ENCODE measurements around the gene CNOT1. TPM values are rescaled to one million over a fixed set of nuclear protein-coding genes. Genes with fewer than 3 reads are reported as not detected.

The CNOT1 gene
- total RNA-seq, 2 experiments from 2014 or later: 164 to 184 TPM

- H3K27ac Mint-ChIP-seq: no peak overlapping the region
- intact Hi-C loops (cut with DNase I, micrococcal nuclease): no loop called here
- POLR2A ChIA-PET: no interaction called here
These were observed 22.3 kb upstream of the CNOT1 start for GRCh38 chr16:58651965-58652348.

GRCh38 chr16:58649707-58650106, 20.1 kb upstream of the CNOT1 start:
- no peaks in the 10 kb centered on the region for H3K4me1 ChIP-seq (ENCODE audit: insufficient read depth, low read length)
- CTCF ChIA-PET: no interaction called here
- no peaks in the 10 kb centered on the region for H3K4me1 Mint-ChIP-seq (ENCODE audit: low read depth)
- H3K27ac Mint-ChIP-seq: no peak overlapping the region
- H3K27me3 ChIP-seq (ENCODE audit: control insufficient read depth in 1 of 2, insufficient read depth in 2 of 2, low read length in 2 of 2): no peaks in the 10 kb centered on the region
- ATAC-seq (ENCODE audit: poor library complexity) (no peak), DNase-seq (no peak)
- no peak overlapping the region for H3K27ac ChIP-seq (ENCODE audit: low read depth in 1 of 2, low read length in 2 of 2)
- no peaks in the 10 kb centered on the region for H3K9me3 Mint-ChIP-seq
- no peaks in the 10 kb centered on the region for H3K36me3 ChIP-seq (ENCODE audit: insufficient read depth, low read length)
- intact Hi-C loops (cut with DNase I, micrococcal nuclease): no loop called here
- no peak overlapping the region for H3K4me3 ChIP-seq (ENCODE audit: low read length)
- no peak overlapping the region for H3K4me3 Mint-ChIP-seq
- no peaks in the 10 kb centered on the region for H3K27me3 Mint-ChIP-seq
- POLR2A ChIA-PET: no interaction called here
- H3K36me3 Mint-ChIP-seq (ENCODE audit: low read depth): no peaks in the 10 kb centered on the region
- H3K9me3 ChIP-seq (ENCODE audit: control insufficient read depth in 1 of 2, insufficient read depth in 1 of 2, low read length in 2 of 2): no peaks in the 10 kb centered on the region
- TF ChIP-seq CTCF (IDR thresholded peaks at IDR 0.05): no peak

More at GRCh38 chr16:58651965-58652348, 22.3 kb upstream of the CNOT1 start:
- Histone ChIP-seq H3K9me3 (ENCODE audit: control insufficient read depth in 1 of 2, insufficient read depth in 1 of 2, low read length in 2 of 2) (no peaks in the 10 kb centered on the region), H3K27me3 (ENCODE audit: control insufficient read depth in 1 of 2, insufficient read depth in 2 of 2, low read length in 2 of 2) (no peaks in the 10 kb centered on the region), H3K4me3 (ENCODE audit: low read length) (no peak overlapping the region), H3K4me1 (ENCODE audit: insufficient read depth, low read length) (no peaks in the 10 kb centered on the region), H3K36me3 (ENCODE audit: insufficient read depth, low read length) (no peaks in the 10 kb centered on the region), H3K27ac (ENCODE audit: low read depth in 1 of 2, low read length in 2 of 2) (no peak overlapping the region)
- DNase-seq (no peak), ATAC-seq (ENCODE audit: poor library complexity) (no peak)
- Mint-ChIP-seq H3K9me3 (no peaks in the 10 kb centered on the region), H3K4me1 (ENCODE audit: low read depth) (no peaks in the 10 kb centered on the region), H3K36me3 (ENCODE audit: low read depth) (no peaks in the 10 kb centered on the region), H3K27me3 (no peaks in the 10 kb centered on the region), H3K4me3 (no peak overlapping the region)
- no peak for TF ChIP-seq CTCF (IDR thresholded peaks at IDR 0.05)
- CTCF ChIA-PET: interaction anchor here (1.0 to 1.2 kb wide), 2 partner anchors 13 to 47 kb away, joined by 3 read pairs; no protein-coding TSS in a partner anchor

- no peaks in the 10 kb centered on the region for H3K4me1 Mint-ChIP-seq (ENCODE audit: low read depth)
- H3K27me3 ChIP-seq (ENCODE audit: control insufficient read depth in 1 of 2, insufficient read depth in 2 of 2, low read length in 2 of 2): no peaks in the 10 kb centered on the region
- no peak overlapping the region for H3K27ac Mint-ChIP-seq
- no peaks in the 10 kb centered on the region for H3K4me1 ChIP-seq (ENCODE audit: insufficient read depth, low read length)
- TF ChIP-seq CTCF (IDR thresholded peaks at IDR 0.05): no peak
- CTCF ChIA-PET: no interaction called here
- POLR2A ChIA-PET: no interaction called here
- ATAC-seq (ENCODE audit: poor library complexity): no peak
- no peaks in the 10 kb centered on the region for H3K27me3 Mint-ChIP-seq
- no peak overlapping the region for H3K4me3 Mint-ChIP-seq
- no peak for DNase-seq
- H3K4me3 ChIP-seq (ENCODE audit: low read length): no peak overlapping the region
- H3K9me3 ChIP-seq (ENCODE audit: control insufficient read depth in 1 of 2, insufficient read depth in 1 of 2, low read length in 2 of 2): no peaks in the 10 kb centered on the region
- no peaks in the 10 kb centered on the region for H3K9me3 Mint-ChIP-seq
- no peaks in the 10 kb centered on the region for H3K36me3 ChIP-seq (ENCODE audit: insufficient read depth, low read length)
- no peak overlapping the region for H3K27ac ChIP-seq (ENCODE audit: low read depth in 1 of 2, low read length in 2 of 2)
- H3K36me3 Mint-ChIP-seq (ENCODE audit: low read depth): no peaks in the 10 kb centered on the region
- intact Hi-C loops (cut with DNase I, micrococcal nuclease): no loop called here
These were observed 17.5 kb upstream of the CNOT1 start for GRCh38 chr16:58647107-58647506.

Measured in CD4-positive, alpha-beta T cell (primary cell).